COLO829 (cell line): ENCODE data around the gene PKD1.
"Not testable (repeated sequence)": the region's sequence is repeated elsewhere in the genome, so short reads cannot be mapped to it uniquely, and the experiment has no call there.

ENCODE experiments used
- DNase-seq: peaks from one replicate; pipeline ENCODE4 v3.0.0; 2012; ENCODE audit warnings: low spot score

The PKD1 gene

DNA sequence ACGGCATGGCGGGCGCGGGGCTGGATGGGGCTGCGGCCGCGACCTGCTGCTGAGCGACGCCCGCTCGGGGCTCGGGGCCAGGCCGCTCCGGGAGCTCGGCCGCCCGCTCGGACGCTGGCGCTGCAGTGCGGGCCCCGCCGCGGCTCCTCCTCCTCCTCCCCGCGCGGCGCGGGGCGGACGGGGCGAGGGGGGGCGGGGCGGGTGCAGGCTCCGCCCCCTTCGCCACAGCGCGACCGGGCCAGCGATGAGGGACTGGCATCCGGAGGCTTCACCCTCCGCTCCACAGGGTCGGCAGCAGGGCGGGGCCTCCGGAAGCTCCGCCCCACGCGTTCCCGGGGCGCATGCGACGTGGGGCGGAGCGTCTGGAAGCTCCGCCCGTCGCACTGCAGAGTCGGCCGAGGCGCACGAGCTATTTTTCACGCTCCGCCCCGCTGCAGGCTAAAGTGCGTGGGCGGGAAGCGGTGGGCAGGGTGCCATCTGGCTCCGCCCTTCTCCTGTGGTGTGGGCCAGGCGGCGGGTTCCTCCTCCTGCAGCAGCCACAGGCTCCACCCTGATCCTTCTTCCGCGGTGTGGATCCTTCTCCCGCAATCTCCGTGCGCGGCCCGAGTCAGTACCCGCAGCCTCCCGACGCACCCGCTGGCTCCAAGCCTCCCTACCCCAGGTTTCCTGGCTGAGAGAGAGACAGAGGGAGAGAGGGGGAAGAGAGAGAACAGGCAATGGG, at the start of gene PKD1:
Gene PKD1, minus strand, starts transcription at position 129 of the 721 bp plus-strand sequence. CDS start 209 bp downstream, outside the sequence.
- not testable (repeated sequence) for DNase-seq

DNA sequence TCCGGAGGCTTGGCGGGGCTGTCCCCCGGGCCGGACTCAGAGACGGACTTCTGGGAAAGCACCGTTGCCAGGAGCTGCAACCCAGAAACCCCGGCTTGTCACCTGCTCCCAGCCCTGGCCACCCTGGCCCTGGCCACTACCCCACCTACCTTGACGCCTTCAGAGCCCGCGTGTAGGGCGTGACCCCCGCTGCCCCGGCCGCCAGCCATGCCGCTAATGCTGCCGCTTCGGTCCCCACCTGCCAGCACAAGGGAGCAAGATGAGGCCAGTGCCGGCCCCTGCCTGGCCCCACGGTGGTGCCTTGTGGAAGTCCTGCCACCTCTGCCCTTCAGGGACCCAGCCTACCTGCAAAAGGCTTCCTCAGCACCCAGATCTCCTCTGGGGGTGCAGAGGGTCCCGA, 49.3 kb upstream of the PKD1 start:
- DNase-seq = no peak

DNA sequence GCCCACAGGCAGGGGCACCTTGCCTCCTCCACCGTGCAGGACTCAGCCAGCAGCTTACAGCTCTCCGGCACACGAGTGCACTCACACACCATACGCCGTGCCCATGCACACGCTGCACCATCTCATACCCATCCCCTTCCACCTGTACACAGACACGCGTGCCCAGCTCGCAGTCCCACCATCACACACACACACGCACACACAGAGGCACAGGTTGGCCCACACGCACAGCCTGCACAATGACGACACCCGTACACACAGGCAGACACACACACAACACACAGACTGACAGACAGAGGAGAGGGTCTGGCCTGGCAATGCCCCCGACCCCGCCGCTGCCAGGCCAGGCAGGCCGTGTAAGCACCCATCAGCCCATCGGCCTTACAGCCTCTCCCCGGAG, 48.6 kb upstream of the PKD1 start:
- DNase-seq = no peak

DNA sequence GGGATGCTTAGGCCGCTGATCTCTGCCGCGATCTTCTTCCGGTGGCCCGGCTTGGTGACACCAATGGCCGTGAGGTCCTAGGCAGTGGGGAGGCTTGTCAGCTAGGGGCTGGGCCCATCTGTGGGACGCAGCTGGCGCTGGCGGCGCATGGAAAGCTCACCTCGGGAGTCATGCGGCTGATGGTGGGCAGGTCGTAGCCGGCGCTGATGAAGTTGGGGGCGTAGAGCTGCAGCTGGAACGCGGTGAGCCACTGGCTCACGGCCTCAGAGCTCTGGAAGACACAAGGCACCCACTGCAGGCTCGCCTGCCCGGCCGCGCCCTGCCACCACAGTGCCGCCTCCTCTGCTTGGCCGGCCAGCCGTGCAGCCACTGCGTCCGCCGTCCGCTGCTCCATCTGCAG, 48.0 kb upstream of the PKD1 start:
- DNase-seq = no peak

DNA sequence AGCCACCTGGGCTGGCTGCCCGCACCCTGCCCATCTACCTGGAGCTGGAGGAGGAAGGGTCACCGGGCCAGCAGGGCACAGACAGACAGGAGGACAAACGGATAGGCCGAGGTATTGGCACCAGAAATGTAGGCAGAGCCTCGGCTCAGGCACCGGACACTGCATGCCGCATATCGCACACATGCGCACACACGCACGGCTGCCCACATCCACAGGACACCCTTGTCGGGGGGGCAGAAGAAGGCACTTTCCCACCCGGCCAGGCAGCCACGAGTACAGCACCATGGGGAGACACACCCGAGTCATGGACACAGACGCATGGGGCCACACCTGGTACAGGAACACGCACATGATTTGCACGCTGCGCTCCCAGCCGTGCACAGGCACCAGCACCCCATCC, 46.3 kb upstream of the PKD1 start:
- no peak for DNase-seq

DNA sequence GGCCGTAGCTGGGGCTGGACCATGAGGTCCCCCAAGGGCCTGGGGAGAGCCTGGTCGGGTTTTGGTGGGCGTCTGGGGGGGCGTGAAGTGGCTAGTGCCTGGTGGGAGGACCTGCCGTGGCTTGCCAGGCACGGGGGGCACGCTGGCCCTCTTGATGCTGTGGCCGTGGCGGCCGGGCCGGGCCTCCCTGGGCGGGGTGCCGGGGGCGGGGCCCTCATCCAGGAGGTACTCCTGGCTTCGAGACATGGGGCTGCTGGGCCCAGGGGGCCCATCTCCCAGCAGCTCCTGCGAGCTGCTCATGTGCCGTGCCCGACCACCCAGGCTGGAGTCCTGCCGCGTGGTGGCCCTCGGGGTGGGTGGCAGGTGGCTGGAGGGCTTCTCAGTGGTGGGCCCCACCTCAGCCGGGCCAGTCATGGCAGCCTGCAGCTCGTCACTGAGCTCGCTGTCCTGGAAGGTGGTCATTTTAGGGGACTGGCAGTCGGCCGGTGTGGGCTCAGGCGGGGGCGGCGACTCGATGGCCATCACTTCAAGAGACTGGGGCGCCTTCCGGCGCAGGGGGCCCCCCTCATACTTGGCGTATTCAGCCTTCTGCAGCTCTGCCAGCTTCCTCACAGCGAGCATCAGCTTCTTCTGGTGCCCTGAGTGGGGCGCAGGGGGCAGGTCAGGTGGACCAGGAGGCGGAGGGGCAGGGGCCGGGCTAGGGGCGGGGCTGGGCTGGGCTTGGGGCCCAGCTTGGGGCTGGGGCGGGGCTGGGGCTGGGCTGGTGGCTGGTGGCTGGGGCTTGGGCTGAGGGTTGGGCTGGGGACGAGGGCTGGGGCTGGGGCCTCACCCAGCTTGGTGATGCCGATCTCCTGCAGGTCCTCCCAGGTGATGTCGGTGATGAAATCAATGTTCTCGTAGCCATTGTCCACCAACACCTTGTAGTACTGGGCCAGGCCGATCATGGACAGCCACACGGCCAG, 45.5 kb upstream of the PKD1 start:
- no peak for DNase-seq

DNA sequence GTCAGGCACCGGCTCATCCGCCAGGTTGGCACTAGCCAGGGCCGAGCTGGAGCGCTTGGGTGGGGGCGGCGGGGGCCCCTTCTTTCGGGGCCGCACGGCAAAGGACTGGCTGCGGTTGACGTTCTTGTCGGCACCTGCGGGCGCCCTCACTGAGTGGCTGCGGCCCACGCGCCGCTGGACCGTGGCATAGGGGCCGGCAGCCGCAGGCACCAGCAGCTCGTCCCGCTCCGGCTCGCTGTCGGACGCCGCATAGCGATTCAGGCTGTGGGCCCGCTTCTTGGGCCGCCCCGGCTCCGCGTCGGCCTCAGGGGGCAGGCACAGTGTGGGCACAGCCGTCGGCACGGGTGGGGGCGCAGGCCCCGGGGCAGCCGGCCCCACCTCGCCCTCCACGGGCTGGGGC, 44.8 kb upstream of the PKD1 start:
- DNase-seq = no peak

DNA sequence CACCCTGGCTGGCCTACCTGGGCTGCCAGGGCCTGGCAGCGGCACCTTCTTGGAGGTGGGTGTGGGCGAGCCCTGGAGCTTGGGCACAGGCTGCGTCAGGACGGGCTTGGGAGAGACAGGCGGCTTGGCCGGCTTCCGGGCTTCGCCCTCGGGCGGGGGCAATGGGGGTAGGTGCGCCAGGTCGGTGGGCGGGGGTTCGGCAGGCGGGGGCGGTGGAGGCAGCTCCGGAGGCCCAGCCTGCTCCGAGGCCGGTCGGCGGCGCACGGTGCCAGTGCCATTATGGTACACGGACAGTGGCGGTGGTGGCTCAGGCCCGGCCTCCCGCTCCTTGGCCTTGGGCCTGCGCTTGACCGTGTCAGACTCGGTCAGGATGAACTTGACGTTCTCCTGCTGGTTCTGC, 43.9 kb upstream of the PKD1 start:
- DNase-seq = no peak

DNA sequence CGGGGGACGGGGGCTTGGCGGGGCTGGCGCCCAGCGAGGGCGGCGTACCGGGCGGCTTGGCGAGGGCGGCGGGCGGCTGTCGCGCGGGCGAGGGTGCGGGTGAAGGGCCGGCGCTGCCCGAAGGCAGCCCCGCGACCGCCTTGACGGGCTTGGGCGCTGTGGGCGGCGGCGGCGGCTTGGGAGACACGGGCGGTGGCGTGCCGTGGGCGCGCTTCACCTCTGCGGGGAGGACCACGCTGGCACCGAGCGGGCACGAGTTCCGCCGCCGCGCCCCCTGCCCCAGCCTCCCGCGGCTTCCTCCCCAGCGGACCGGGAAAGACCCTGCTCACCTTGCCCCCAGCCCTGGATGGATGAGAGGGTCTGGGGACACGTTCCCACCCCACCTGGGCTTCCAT, 43.4 kb upstream of the PKD1 start:
- no peak for DNase-seq

DNA sequence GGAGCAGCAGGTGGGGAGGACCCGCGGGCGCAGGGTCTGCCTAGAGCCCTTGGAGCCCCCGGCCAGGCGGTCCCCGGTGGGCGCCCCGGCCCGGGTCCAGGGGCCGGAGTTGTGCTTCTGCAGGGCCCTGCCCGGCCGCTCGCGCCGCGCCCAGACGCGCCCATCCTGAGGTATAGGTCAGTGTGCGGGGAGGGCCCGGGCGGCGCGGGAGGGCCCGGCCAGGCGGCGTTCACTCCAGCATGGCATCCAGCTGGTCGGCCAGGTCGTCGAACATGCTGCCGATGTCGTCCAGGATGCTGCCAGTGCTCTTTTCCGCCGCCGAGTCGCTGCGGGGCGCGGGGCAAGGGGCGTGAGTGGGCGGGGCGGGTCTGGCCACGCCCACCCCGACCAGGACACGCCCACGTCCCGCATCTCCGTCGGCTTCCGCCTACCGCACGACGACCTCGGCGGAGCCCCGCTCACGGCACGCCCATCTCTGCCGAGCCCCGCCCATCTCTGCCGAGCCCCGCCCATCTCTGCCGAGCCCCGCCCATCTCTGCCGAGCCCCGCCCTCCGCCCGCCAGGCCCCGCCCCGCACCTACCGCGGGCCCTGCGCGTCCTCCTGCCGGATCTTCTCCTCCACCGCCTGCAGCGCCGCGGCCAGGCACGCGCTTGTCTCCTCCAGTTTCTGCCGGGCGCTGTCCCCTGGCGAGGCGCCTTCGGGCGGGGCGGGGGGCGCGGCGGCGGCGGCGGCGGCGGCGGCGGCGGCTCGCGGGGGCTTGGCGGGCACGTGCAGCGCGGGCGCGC, 42.8 kb upstream of the PKD1 start:
- no peak for DNase-seq

DNA sequence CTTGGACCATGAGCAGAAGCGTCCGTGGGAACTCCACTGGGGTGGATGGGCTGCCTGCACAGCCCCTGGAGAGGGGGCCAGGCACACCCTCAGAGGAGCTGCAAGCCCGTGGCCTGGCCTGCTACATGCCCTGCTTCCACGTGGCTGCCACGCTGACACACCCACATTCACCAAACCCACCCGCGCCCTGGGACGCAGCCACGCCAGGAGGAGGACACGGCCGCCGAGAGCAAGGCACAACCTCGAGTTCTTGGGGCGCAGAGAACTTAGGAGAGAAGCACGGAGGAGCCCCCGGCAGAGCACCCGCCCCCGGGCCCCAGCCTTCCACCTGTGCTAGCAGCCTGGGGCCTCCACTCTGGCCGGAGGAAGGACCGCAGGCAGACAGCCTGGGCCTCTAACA, 41.9 kb upstream of the PKD1 start:
- DNase-seq = no peak

DNA sequence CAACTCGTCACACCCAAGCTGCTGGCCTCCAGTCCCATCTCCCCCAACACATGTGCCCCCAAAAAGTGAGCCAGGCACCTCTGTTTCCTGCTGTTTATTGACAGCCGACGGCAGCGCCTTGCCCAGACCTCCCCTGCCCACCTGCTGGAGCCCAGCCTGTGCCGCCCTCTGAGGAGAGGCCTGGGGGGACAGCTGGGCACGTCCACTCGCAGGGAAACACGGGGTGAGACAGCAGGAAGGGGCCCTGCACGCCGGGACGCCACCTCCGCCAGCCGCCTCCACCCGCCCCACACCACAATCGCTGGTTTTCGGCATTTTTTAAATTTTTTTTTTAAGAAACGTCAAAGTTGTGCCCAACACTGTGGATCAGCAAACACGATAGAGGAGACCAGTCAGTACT, 41.4 kb upstream of the PKD1 start:
- no peak for DNase-seq

DNA sequence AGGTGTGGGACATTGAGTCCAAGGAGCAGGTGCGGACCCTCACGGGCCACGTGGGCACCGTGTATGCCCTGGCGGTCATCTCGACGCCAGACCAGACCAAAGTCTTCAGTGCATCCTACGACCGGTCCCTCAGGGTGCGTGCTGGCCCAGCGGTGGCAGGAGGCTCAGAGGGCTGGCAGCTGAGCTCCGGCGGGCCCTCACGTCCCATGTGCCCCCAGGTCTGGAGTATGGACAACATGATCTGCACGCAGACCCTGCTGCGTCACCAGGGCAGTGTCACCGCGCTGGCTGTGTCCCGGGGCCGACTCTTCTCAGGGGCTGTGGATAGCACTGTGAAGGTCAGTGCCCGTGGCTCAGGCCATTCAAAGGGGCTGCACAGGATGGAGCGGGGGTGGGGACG, 40.3 kb upstream of the PKD1 start:
- no peak for DNase-seq

DNA sequence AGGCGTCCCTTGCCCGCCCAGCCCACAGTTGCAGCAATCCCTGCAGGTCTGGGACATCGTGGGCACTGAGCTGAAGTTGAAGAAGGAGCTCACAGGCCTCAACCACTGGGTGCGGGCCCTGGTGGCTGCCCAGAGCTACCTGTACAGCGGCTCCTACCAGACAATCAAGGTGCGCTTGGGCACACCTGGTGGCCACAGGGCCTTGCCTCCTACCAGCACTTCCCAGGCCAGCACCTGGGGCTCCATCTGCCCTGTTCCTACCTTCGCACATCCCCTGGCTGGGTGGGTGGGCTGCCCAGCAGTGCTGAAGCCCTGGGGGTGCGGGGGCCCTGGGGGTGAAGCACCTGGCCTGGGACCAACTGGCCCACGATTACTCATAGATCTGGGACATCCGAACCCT, 39.8 kb upstream of the PKD1 start:
- no peak for DNase-seq

DNA sequence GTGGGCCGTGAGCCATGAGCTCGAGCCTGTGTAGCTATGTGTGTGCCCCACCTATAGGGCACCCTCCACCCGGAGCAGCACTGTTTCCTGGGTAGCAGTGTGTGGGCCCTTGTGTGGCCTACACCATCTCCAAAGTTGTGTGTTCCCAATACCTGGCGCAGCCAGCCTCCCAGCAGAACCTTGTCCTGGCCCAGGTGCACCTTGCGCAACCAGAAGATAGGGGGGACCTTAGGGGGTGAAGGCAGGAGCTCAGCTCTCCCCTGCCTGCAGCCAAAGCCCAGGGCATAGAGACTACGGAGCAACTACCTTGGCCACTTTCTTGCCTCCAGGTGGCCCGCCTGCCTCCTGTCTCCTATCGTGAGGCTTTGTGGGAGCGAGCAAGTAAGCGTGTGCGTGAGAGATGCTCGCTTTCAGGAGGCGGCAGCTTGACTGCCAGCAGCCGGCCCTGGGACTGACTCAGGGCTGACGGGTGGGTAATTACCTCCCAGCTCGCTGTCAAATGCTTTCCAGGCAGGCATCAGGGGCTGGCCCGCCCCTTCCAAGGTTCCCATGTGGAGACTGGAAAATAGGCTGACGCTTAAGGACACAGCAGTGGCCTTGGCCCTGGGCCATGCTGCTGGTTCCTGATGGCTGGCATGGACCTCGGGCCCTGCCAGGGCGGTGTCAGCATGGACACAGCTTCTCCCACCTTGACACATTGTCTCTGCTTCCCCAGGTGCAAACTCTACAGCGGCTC, 38.9 kb upstream of the PKD1 start:
- no peak for DNase-seq

DNA sequence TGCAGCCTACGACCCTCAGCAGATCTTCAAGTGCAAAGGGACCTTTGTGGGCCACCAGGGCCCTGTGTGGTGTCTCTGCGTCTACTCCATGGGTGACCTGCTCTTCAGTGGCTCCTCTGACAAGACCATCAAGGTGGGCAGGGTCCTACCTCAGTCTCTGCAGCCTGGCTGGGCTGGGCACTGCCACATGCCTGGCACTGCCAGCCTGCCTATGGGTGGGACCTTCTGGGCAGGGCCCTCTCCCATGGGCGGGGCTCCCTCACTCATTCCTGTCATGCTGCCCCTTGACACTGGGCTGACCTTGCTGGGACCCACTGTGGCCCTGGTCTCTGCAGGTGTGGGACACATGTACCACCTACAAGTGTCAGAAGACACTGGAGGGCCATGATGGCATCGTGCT, 38.2 kb upstream of the PKD1 start:
- DNase-seq = no peak

DNA sequence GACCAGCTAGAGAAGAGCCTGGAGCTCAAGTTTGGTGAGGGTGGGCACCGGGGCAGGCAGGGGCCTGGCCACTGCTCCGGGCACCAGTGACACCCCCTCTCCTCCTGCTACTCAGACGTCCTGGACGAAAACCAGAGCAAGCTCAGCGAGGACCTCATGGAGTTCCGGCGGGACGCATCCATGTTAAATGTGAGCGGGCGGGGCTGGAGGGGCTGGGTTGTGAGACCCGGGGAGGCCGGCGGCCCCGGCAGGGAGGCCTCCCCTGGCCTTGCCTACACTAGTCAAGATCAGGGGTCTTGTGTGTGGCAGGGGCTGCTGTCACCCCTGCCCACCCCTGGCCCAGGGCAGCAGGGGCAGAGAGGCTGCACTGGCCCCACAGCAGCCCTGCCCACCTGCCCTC, 37.7 kb upstream of the PKD1 start:
- DNase-seq = no peak

DNA sequence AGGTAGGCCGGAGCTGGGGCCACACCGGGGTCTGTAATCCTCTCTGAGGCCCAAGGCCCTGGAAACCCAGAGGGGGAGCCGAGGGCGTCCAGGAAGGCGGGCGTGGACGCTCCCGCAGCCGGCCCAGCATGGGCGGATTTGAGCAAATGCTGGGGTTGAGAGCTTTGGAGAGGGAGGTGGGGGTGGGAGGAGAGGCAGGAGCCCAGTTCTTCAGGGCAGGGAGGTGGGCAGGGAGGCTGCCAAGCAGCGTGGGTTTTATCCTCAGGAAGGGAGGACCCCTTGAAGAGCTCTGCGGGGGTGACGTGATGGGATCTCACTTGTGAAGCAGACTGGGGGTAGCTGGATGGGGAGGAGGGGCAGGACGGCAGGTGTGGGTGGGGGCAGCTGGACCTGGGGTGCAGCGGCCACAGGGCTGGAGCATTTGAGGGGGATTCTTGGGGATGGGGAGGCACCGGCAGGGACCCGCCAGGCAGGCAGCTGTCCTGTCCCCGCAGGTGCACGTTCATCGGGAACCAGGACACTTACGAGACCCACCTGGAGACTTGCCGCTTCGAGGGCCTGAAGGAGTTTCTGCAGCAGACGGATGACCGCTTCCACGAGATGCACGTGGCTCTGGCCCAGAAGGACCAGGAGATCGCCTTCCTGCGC, 37.1 kb upstream of the PKD1 start:
- no peak for DNase-seq

DNA sequence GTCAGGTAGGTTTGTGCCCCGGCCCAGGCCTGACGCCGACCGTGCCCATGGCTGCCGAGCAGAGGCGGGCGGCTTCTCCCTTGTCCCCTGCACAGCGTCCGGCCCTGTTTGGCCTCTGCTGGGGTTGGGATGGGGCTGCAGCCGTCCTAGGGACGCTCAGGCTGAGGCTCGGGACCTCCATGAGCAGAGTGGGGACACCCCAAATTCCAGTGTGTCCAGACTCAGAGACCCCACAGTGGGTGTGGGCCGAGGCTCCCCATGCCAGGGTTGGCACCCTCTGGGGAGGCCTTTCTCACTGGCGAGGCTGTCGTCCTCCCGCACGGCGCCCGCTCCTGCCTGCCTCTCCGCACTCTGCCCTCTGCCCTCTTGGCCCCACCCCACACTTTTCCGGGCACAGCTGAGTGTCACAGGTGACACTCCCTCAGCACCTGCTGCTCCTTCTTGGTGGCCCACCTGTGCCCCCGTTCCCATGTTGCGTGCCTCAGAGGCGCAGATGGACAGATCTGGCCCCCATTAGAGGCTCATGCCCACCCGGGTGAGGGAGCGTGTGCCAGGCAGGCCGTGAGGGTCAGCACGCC, 36.0 kb upstream of the PKD1 start:
- DNase-seq = no peak

DNA sequence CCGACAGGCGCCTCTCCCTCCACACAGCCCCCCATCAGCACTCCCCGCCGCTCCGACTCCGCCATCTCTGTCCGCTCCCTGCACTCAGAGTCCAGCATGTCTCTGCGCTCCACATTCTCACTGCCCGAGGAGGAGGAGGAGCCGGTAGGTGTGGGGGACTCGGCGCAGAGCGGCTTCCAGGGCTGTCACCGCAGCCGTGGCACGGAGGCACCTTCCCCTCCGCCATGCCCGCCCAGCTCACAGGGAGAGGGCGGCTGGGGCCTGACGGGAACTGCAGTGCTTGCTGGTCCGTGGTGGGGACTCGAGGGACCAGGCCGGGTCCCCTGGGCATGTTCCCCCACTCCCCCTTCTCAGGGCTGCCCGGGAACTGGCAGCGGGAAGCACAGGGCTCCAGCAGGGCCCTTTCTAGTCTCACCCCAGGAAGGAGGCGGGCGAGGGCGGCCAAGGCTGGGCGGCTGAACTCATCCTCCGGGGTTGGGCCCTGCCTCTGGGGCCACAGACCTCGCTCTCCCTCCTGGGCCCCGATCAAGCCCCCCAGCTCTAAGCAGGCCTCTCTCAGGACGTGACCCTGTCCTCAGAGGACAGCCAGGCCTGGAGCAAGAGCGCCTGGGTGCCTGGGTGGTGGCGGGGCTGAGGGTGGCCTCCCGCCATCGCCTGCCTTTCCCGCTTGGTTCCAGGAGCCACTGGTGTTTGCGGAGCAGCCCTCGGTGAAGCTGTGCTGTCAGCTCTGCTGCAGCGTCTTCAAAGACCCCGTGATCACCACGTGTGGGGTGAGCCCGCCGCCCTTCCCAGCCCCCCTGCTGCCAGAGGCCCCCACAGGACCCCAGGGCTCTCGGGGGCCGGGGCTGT, 35.1 kb upstream of the PKD1 start:
- no peak for DNase-seq
